Memory B cell (primary cell): ENCODE measurements around the gene KLHL10.
"Not testable (repeated sequence)": the region's sequence is repeated elsewhere in the genome, so short reads cannot be mapped to it uniquely, and the experiment has no call there.

ENCODE experiments used
- ATAC-seq: fragments of 150-1000 bp; cut with Tn5 transposase; 2 replicates; pipeline ENCODE4 v1.10.0; 2021; ENCODE audit warnings: low read depth, mild to moderate bottlenecking, moderate library complexity
- DNase-seq, 2 donors: peaks; one replicate each; pipeline ENCODE4 v3.0.0; 2022; ENCODE audit warnings: low spot score in 2 of 2
- H3K27ac Mint-ChIP-seq: one replicate; pipeline ENCODE4 v1.8.0; 2022; ENCODE audit warnings: mild to moderate bottlenecking, moderate library complexity, mixed read lengths
- H3K27me3 Mint-ChIP-seq: one replicate; pipeline ENCODE4 v1.8.0; 2022; ENCODE audit warnings: mixed read lengths
- H3K36me3 Mint-ChIP-seq: one replicate; pipeline ENCODE4 v1.8.0; 2022; ENCODE audit warnings: mild to moderate bottlenecking, mixed read lengths
- H3K4me1 Mint-ChIP-seq: one replicate; pipeline ENCODE4 v1.8.0; 2022; ENCODE audit warnings: mixed read lengths
- H3K4me3 Mint-ChIP-seq: one replicate; pipeline ENCODE4 v1.8.0; 2022; ENCODE audit warnings: mild to moderate bottlenecking, moderate library complexity, mixed read lengths
- H3K9me3 Mint-ChIP-seq: one replicate; pipeline ENCODE4 v1.8.0; 2022; ENCODE audit warnings: mixed read lengths

KLHL10 gene

GRCh38 chr17:41823580-41823979 lies 14.0 kb upstream of the KLHL10 start:
- DNase-seq, result no peak
- no peak overlapping the region for H3K27ac Mint-ChIP-seq
- H3K4me1 Mint-ChIP-seq, result no peaks in the 10 kb centered on the region
- H3K36me3 Mint-ChIP-seq, result peaks cover 3% of the 10 kb centered on the region
- ATAC-seq, result no peak
- H3K9me3 Mint-ChIP-seq, result no peaks in the 10 kb centered on the region
- peaks cover 5% of the 10 kb centered on the region for H3K27me3 Mint-ChIP-seq
- H3K4me3 Mint-ChIP-seq, result no peak overlapping the region

GRCh38 chr17:41824086-41824485 lies 13.5 kb upstream of the KLHL10 start:
- Mint-ChIP-seq H3K4me3 (no peak overlapping the region), H3K4me1 (no peaks in the 10 kb centered on the region), H3K36me3 (peaks cover 7% of the 10 kb centered on the region), H3K9me3 (no peaks in the 10 kb centered on the region), H3K27ac (no peak overlapping the region), H3K27me3 (peaks cover 4% of the 10 kb centered on the region)
- DNase-seq (no peak), ATAC-seq (no peak)

GRCh38 chr17:41825175-41825845 lies 12.3 kb upstream of the KLHL10 start:
- H3K27ac Mint-ChIP-seq, result no peak overlapping the region
- H3K4me3 Mint-ChIP-seq, result no peak overlapping the region
- H3K36me3 Mint-ChIP-seq, result peaks cover 11% of the 10 kb centered on the region
- DNase-seq, result no peak
- H3K27me3 Mint-ChIP-seq, result no peaks in the 10 kb centered on the region
- H3K9me3 Mint-ChIP-seq, result no peaks in the 10 kb centered on the region
- no peaks in the 10 kb centered on the region for H3K4me1 Mint-ChIP-seq
- no peak for ATAC-seq

DNA sequence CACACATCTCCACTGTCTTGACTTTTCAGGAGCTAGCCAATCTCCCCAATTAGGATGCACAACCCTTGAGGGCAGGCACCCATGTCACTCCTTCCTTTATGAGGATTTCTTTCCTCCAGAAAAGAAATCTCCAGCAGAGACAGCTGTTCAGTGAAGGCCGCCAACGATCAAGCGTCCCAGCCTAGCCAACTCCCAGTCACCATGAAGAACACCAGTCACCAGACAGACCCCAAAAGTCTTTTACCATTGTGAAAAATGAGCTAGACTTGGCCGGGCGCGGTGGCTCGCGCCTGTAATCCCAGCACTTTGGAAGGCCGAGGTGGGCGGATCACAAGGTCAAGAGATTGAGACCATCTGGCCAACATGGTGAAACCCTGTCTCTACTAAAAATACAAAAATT lies 7.7 kb upstream of the KLHL10 start:
- not testable (repeated sequence) for H3K4me1 Mint-ChIP-seq, DNase-seq, H3K27me3 Mint-ChIP-seq, H3K27ac Mint-ChIP-seq, H3K9me3 Mint-ChIP-seq, H3K4me3 Mint-ChIP-seq, ATAC-seq
- peaks cover 23% of the 10 kb centered on the region for H3K36me3 Mint-ChIP-seq

DNA sequence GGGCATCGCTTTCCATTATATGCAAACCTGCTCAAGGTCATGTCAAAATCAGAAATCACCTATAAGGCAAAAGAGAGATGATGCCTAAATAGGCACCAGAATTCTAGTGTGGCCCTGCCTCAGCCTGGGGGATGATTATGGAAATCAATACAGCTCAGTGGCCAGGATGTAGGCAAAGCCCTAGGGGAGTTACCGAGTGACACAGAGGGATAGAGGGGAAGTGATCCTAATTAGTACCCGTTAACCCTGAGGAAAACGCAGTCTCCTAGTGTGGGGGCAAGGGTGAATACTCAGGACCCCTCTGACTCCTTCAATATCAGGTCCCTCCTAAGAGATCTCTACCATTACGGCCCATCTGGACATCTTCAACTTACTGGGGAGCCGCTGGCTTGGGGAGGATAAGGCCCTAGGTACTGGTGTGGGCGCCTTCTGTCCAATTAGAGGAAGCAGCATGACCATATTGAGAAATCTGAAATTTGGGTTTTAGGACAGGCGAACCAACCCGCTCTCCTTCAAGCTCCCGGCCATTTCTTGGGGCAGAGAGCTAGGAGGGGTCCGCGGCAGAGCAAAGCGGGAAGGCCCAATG lies 2.3 kb upstream of the KLHL10 start:
- peaks cover 7% of the 10 kb centered on the region for H3K4me1 Mint-ChIP-seq
- peak overlapping the region; percentile 63 for H3K27ac Mint-ChIP-seq
- H3K36me3 Mint-ChIP-seq, result peaks cover 11% of the 10 kb centered on the region
- DNase-seq (no peak), ATAC-seq (peak; percentile 37)
- no peaks in the 10 kb centered on the region for H3K9me3 Mint-ChIP-seq
- peak overlapping the region; percentile 85 for H3K4me3 Mint-ChIP-seq
- H3K27me3 Mint-ChIP-seq, result peaks cover 2% of the 10 kb centered on the region

GRCh38 chr17:41835800-41836549 lies 1.6 kb upstream of the KLHL10 start, which contains the start of gene NT5C3B:
TSS of gene NT5C3B (minus strand) at chr17:41836232. CDS start at chr17:41836193, 39 bp downstream.
- Mint-ChIP-seq H3K27me3 (peaks cover 2% of the 10 kb centered on the region), H3K27ac (peak within 1 kb of the TSS; percentile 63), H3K4me1 (peaks cover 7% of the 10 kb centered on the region), H3K36me3 (peaks cover 6% of the 10 kb centered on the region), H3K9me3 (no peaks in the 10 kb centered on the region), H3K4me3 (peak within 1 kb of the TSS; percentile 85)
- DNase-seq (peak; percentile 41 to 62), ATAC-seq (peak; percentile 85)

DNA sequence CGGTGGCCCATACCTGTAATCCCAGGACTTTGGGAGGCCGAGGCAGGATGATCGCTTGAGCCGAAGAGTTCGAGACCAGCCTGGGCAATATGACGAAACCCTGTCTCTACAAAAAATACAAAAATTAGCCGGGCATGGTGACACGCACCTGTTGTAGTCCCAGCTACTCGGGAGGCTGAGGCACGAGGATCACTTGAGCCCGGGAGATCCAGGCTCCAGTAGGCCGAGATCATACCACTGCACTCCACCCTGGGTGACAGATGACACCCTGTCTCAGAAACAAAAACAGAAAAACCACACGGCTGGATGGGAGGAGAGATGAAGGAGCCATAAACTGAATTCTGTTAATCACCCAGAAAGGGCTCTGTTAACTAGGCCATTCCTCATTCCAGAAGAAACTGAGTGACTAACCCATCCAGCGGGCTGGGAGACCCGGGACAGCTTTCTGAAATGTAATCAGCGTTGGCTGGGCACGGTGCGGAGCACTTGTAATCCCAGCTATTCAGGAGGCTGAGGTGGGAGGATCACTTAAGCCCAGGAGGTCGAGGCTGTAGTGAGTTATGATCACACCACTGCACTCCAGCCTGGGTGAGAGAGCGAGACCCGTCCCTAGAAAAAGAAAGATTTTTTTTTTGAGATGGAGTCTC lies 952 bp upstream of the KLHL10 start:
- Mint-ChIP-seq H3K27ac (peak overlapping the region; percentile 41), H3K4me1 (peaks cover 7% of the 10 kb centered on the region), H3K9me3 (no peaks in the 10 kb centered on the region), H3K36me3 (peaks cover 3% of the 10 kb centered on the region), H3K27me3 (peaks cover 2% of the 10 kb centered on the region), H3K4me3 (peak overlapping the region; percentile 80)
- ATAC-seq, result no peak
- no peak for DNase-seq

- not testable (repeated sequence) for H3K27me3 Mint-ChIP-seq, ATAC-seq, H3K4me3 Mint-ChIP-seq, H3K27ac Mint-ChIP-seq, DNase-seq, H3K9me3 Mint-ChIP-seq, H3K4me1 Mint-ChIP-seq, H3K36me3 Mint-ChIP-seq
These were observed 1.8 kb downstream of the KLHL10 start for GRCh38 chr17:41839448-41839847.

GRCh38 chr17:41840781-41841180 lies 3.2 kb downstream of the KLHL10 start:
- not testable (repeated sequence) for H3K27ac Mint-ChIP-seq, H3K27me3 Mint-ChIP-seq, H3K36me3 Mint-ChIP-seq, DNase-seq, H3K9me3 Mint-ChIP-seq, H3K4me3 Mint-ChIP-seq, H3K4me1 Mint-ChIP-seq, ATAC-seq

GRCh38 chr17:41844971-41845370 lies 7.3 kb downstream of the KLHL10 start:
- H3K27me3 Mint-ChIP-seq, result no peaks in the 10 kb centered on the region
- ATAC-seq (no peak), DNase-seq (no peak)
- no peak overlapping the region for H3K4me3 Mint-ChIP-seq
- H3K36me3 Mint-ChIP-seq, result peaks cover 2% of the 10 kb centered on the region
- H3K27ac Mint-ChIP-seq, result no peak overlapping the region
- no peaks in the 10 kb centered on the region for H3K9me3 Mint-ChIP-seq
- H3K4me1 Mint-ChIP-seq, result peaks cover 6% of the 10 kb centered on the region

DNA sequence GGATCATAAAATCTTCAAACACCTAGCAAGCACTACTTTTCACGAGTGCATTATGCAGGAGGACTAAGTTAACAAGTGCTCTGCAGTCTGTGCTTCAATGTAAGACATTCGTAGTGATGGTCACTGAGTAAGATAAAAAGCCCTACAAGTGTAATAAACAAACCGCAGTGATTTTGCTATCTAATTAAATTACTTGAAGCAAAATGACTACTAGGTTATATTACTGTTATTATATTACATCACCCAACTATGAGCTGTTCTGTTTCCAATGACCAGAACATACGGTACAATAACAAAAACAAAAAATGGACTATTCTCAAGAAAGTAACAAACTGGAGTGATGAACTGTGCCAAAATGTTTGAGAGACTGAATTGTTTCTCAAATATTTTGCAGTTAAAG lies 11.2 kb downstream of the KLHL10 start:
- H3K27ac Mint-ChIP-seq, result no peak overlapping the region
- ATAC-seq, result no peak
- H3K36me3 Mint-ChIP-seq, result peaks cover 2% of the 10 kb centered on the region
- peaks cover 14% of the 10 kb centered on the region for H3K4me1 Mint-ChIP-seq
- no peaks in the 10 kb centered on the region for H3K9me3 Mint-ChIP-seq
- H3K27me3 Mint-ChIP-seq, result no peaks in the 10 kb centered on the region
- DNase-seq, result no peak
- no peak overlapping the region for H3K4me3 Mint-ChIP-seq

DNA sequence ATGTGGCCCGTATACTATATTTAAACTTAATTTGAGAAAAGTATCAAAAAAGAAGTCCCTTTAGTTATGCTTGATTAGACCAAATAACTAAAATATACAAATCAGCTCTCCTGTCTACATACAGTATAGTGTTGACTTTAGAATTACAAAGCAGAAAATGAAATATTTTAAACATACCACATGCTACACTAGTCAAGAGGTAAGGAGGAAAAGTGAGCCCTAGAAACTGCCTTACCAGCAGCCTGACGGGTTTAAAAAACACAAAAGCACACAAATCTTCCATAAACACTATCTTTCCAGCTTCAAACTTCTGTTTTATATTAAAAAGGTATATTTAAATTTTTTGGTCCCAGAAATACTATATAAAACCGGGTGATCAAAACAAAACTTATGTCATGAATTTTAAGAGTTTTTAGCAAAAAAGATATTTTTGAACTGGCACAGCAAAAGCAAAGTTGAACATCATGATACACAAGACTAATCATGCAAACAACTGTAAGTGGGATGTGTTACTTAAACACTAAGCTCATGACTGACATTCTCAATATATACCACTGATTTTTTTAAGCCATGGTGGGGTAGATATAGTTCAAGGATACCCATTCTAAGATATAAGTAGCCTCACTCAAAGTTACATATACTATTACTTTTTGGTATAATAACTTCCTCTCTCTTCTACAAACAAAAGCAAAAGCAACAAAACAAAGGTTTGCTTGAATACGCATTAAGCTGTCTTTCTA lies 11.8 kb downstream of the KLHL10 start:
- DNase-seq, result no peak
- ATAC-seq, result no peak
- H3K27me3 Mint-ChIP-seq, result no peaks in the 10 kb centered on the region
- H3K27ac Mint-ChIP-seq, result no peak overlapping the region
- H3K9me3 Mint-ChIP-seq, result no peaks in the 10 kb centered on the region
- H3K4me3 Mint-ChIP-seq, result no peak overlapping the region
- peaks cover 14% of the 10 kb centered on the region for H3K4me1 Mint-ChIP-seq
- peaks cover 3% of the 10 kb centered on the region for H3K36me3 Mint-ChIP-seq

DNA sequence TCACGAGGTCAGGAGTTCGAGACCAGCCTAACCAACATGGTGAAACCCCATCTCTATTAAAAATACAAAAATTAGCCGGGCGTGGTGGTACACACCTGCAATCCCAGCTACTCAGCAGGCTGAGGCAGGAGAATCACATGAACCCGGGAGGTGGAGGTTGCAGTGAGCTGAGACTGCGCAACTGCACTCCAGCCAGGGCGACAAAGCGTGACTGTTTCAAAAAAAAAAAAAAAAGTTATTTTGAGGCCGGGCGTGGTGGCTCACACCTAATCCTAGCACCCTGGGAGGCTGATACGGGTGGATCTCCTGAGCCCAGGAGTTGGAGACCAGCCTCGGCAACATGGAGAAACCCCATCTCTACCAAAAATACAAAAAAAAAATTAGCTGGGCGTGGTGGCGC lies 13.8 kb downstream of the KLHL10 start:
- not testable (repeated sequence) for H3K9me3 Mint-ChIP-seq, H3K36me3 Mint-ChIP-seq, DNase-seq, H3K4me3 Mint-ChIP-seq, H3K27ac Mint-ChIP-seq, H3K27me3 Mint-ChIP-seq
- ATAC-seq, result peak; percentile 53
- peaks cover 11% of the 10 kb centered on the region for H3K4me1 Mint-ChIP-seq
